ENCODE results near the gene RHEBL1. TPM values are rescaled to one million over a fixed set of nuclear protein-coding genes. Genes with fewer than 3 reads are reported as not detected.

Gene RHEBL1
- total and polyA plus RNA-seq, 2 of the 4 experiments (the other 2 are of a cell fraction) = 0.62 to 0.72 TPM

- 0 out of 4 replicates have a peak, but pooled peaks cover 0 to 3% of the 10 kb centered on the region in 2 experiments for H3K79me1 ChIP-seq (ENCODE audit: low read depth in 1 of 2, low read length in 2 of 2)
- H3K9me3 ChIP-seq (ENCODE audit: control insufficient read depth, insufficient read depth, low read length) = no peaks in the 10 kb centered on the region
- H3K14ac ChIP-seq (replicated peaks; ENCODE audit: low read depth, low read length) = no peak overlapping the region
- 70% methylated on average over 22 of the region's 41 CpGs; no CpG with 5 or more reads in 1 of the 2 experiments for WGBS, 2 experiments (ENCODE audit: extremely low coverage in 2 of 2, insufficient read length in 1 of 2)
- no peak overlapping the region for H3K4me3 ChIP-seq (ENCODE audit: insufficient read depth, low read depth, low read length)
- H3K4me2 ChIP-seq (ENCODE audit: low read depth, low read length) = no peak overlapping the region
- no peak overlapping the region; the same call in 1 of the 2 replicates for H2AK5ac ChIP-seq (ENCODE audit: low read depth, low read length)
- no peak overlapping the region for H3K9ac ChIP-seq (ENCODE audit: low read depth, low read length)
- H3K23ac ChIP-seq (ENCODE audit: low read depth, low read length) = no peak overlapping the region
- no peak overlapping the region for H3K27ac ChIP-seq (ENCODE audit: insufficient read depth, low read length)
- H3K4me1 ChIP-seq (ENCODE audit: control insufficient read depth, insufficient read depth, low read length) = peaks cover 11% of the 10 kb centered on the region
- H2BK15ac ChIP-seq (ENCODE audit: low read depth, low read length) = no peak overlapping the region
- peaks cover 2% of the 10 kb centered on the region; the same call in 1 of the 2 replicates for H3K9me1 ChIP-seq (ENCODE audit: insufficient read depth, low read length)
- ChIA-PET CTCF (interaction anchor here (0.5 to 1.3 kb wide), 4 partner anchors 10 to 161 kb away, joined by 3 to 7 read pairs (median 4); no protein-coding TSS in a partner anchor), POLR2A (ENCODE audit: unreplicated experiment) (interaction anchor here (0.6 kb wide), 1 partner anchor 9 kb away, joined by 5 read pairs; no protein-coding TSS in a partner anchor)
- H2BK120ac ChIP-seq (ENCODE audit: low read depth, low read length) = no peak overlapping the region
- no peak overlapping the region for H4K8ac ChIP-seq (ENCODE audit: low read depth in 2 of 2, low read length in 2 of 2)
- H3K18ac ChIP-seq (ENCODE audit: low read depth, low read length) = no peak overlapping the region
- H4K91ac ChIP-seq (ENCODE audit: insufficient read depth, low read depth, low read length) = no peak overlapping the region
- BruUV-seq (replicated peaks) = no TSS peak
- TF ChIP-seq CHD1 (IDR thresholded peaks at IDR 0.05; ENCODE audit: low read depth, low read length) (no peak), SMC3 (IDR thresholded peaks at IDR 0.05; ENCODE audit: low read depth, low read length) (no peak), CEBPB (IDR thresholded peaks at IDR 0.05; ENCODE audit: low read depth, low read length) (no peak), RCOR1 (IDR thresholded peaks at IDR 0.05; ENCODE audit: insufficient replicate concordance, low read length) (no peak), FOS (IDR thresholded peaks at IDR 0.05; ENCODE audit: low read depth, low read length) (no peak), MAZ (IDR thresholded peaks at IDR 0.05; ENCODE audit: borderline replicate concordance, low read depth, low read length) (no peak)
- H2BK5ac ChIP-seq (ENCODE audit: low read depth, low read length, poor library complexity, severe bottlenecking) = no peak overlapping the region
- H4K5ac ChIP-seq (ENCODE audit: low read depth, low read length) = no peak overlapping the region
- ATAC-seq (ENCODE audit: low read depth) (no peak), DNase-seq (no peak)
- H3K36me3 ChIP-seq (ENCODE audit: control insufficient read depth, insufficient read depth, low read length) = no peaks in the 10 kb centered on the region
- H3K56ac ChIP-seq (ENCODE audit: extremely low read depth, insufficient read depth, low read length) = no peak overlapping the region
- dilution Hi-C loops (cut with HindIII; ENCODE audit: low sequenced_read_pairs, unreplicated experiment) = no loop called here
- in situ Hi-C loops (cut with MboI; ENCODE audit: low sequenced_read_pairs) = no loop called here
- peak overlapping the region; percentile 58 for H2AK9ac ChIP-seq (replicated peaks; ENCODE audit: low read depth, low read length, poor library complexity)
- intact Hi-C loops (cut with micrococcal nuclease) = no loop called here
- no peaks in the 10 kb centered on the region; the same call in 1 of the 2 replicates for H4K20me1 ChIP-seq (ENCODE audit: insufficient read depth, low read length)
- peak overlapping the region; percentile 79 for H2AFZ ChIP-seq (replicated peaks; ENCODE audit: low read length, poor library complexity)
- no peak overlapping the region for H2BK20ac ChIP-seq (ENCODE audit: low read depth, low read length)
- H3K4ac ChIP-seq (ENCODE audit: low read depth, low read length) = no peak overlapping the region
- peaks cover 30% of the 10 kb centered on the region; the same call in 1 of the 2 replicates for H3K27me3 ChIP-seq (ENCODE audit: control insufficient read depth, insufficient read depth, low read length)
Observed at GRCh38 chr12:49091056-49091835, 21.5 kb upstream of the RHEBL1 start.

All from IMR-90 (cell line).